Duodenal mucosa (tissue), 2 donors: ENCODE data around the gene MRPL9.
"Not testable (repeated sequence)": the region's sequence is repeated elsewhere in the genome, so short reads cannot be mapped to it uniquely, and the experiment has no call there.

Source experiments
- H3K27ac ChIP-seq: one replicate; pipeline ENCODE4 v1.7.0; 2013; ENCODE audit warnings: low read depth, low read length
- H3K27me3 ChIP-seq, 2 donors: one replicate each; pipeline ENCODE4 v1.7.0; 2013; ENCODE audit warnings: low read length in 2 of 2, control low read depth in 1 of 2; ENCODE audit not compliant: insufficient read depth in 2 of 2, control insufficient read depth in 1 of 2
- H3K36me3 ChIP-seq, 2 donors: one replicate each; pipeline ENCODE4 v1.7.0; 2013; ENCODE audit warnings: low read length in 2 of 2, control low read depth in 1 of 2; ENCODE audit not compliant: insufficient read depth in 2 of 2, control insufficient read depth in 1 of 2
- H3K4me1 ChIP-seq, 2 donors: one replicate each; pipeline ENCODE4 v1.7.0; 2013; ENCODE audit warnings: low read length in 2 of 2, control low read depth in 1 of 2; ENCODE audit not compliant: insufficient read depth in 2 of 2, control insufficient read depth in 1 of 2
- H3K4me3 ChIP-seq, 2 donors: one replicate each; pipeline ENCODE4 v1.7.0; 2013; ENCODE audit warnings: low read length in 2 of 2, low read depth in 1 of 2
- H3K9ac ChIP-seq, 2 donors: one replicate each; pipeline ENCODE4 v1.7.0; 2013; ENCODE audit warnings: low read length in 2 of 2, low read depth in 1 of 2
- H3K9me3 ChIP-seq, 2 donors: one replicate each; pipeline ENCODE4 v1.7.0; 2013; ENCODE audit warnings: low read length in 2 of 2, control low read depth in 1 of 2; ENCODE audit not compliant: control insufficient read depth in 1 of 2

The MRPL9 gene

GRCh38 chr1:151787689-151788088, 24.4 kb upstream of the MRPL9 start:
- H3K27ac ChIP-seq, result no peak overlapping the region
- H3K9ac ChIP-seq, result no peak overlapping the region
- no peaks in the 10 kb centered on the region for H3K36me3 ChIP-seq
- H3K9me3 ChIP-seq, result no peaks in the 10 kb centered on the region
- H3K4me1 ChIP-seq, result peaks cover 4 to 10% of the 10 kb centered on the region in 2 donors
- H3K4me3 ChIP-seq, result no peak overlapping the region
- H3K27me3 ChIP-seq, result no peaks in the 10 kb centered on the region

- no peak overlapping the region for H3K27ac ChIP-seq
These were observed 20.5 kb upstream of the MRPL9 start for GRCh38 chr1:151783796-151784195.

GRCh38 chr1:151782741-151783140, 19.4 kb upstream of the MRPL9 start:
- H3K9me3 ChIP-seq, result no peaks in the 10 kb centered on the region
- H3K27ac ChIP-seq, result no peak overlapping the region
- H3K36me3 ChIP-seq, result peaks cover 4 to 9% of the 10 kb centered on the region in 2 donors
- H3K27me3 ChIP-seq, result no peaks in the 10 kb centered on the region
- no peak overlapping the region for H3K9ac ChIP-seq
- H3K4me3 ChIP-seq, result no peak overlapping the region
- no peaks in the 10 kb centered on the region for H3K4me1 ChIP-seq

More at GRCh38 chr1:151783796-151784195, 20.5 kb upstream of the MRPL9 start:
- H3K27me3 ChIP-seq, result no peaks in the 10 kb centered on the region
- H3K36me3 ChIP-seq, result peaks cover 0 to 5% of the 10 kb centered on the region in 2 donors
- no peaks in the 10 kb centered on the region for H3K9me3 ChIP-seq
- H3K4me1 ChIP-seq, result no peaks in the 10 kb centered on the region
- H3K9ac ChIP-seq, result no peak overlapping the region
- H3K4me3 ChIP-seq, result no peak overlapping the region

GRCh38 chr1:151782026-151782425, 18.7 kb upstream of the MRPL9 start:
- not testable (repeated sequence) for H3K9me3 ChIP-seq, H3K36me3 ChIP-seq, H3K27ac ChIP-seq, H3K4me1 ChIP-seq, H3K4me3 ChIP-seq, H3K9ac ChIP-seq, H3K27me3 ChIP-seq

- H3K27me3 ChIP-seq, H3K27ac ChIP-seq, H3K9ac ChIP-seq, H3K4me3 ChIP-seq, H3K9me3 ChIP-seq, H3K4me1 ChIP-seq: not testable (repeated sequence)
- H3K36me3 ChIP-seq, result peaks cover 4 to 16% of the 10 kb centered on the region in 2 donors
These were observed 17.4 kb upstream of the MRPL9 start for GRCh38 chr1:151780736-151781135.

GRCh38 chr1:151779852-151780251, 16.6 kb upstream of the MRPL9 start:
- H3K4me1 ChIP-seq, result no peaks in the 10 kb centered on the region
- no peaks in the 10 kb centered on the region for H3K27me3 ChIP-seq
- H3K9me3 ChIP-seq, result no peaks in the 10 kb centered on the region
- no peak overlapping the region for H3K27ac ChIP-seq
- H3K4me3 ChIP-seq, result no peak overlapping the region
- H3K9ac ChIP-seq, result no peak overlapping the region
- peaks cover 4 to 24% of the 10 kb centered on the region in 2 donors for H3K36me3 ChIP-seq

GRCh38 chr1:151777317-151777716, 14.0 kb upstream of the MRPL9 start:
- H3K27ac ChIP-seq, result no peak overlapping the region

GRCh38 chr1:151776665-151777062, 13.4 kb upstream of the MRPL9 start:
- H3K36me3 ChIP-seq, result peaks cover 4 to 37% of the 10 kb centered on the region in 2 donors
- no peaks in the 10 kb centered on the region for H3K9me3 ChIP-seq

More at GRCh38 chr1:151777317-151777716, 14.0 kb upstream of the MRPL9 start:
- no peaks in the 10 kb centered on the region for H3K9me3 ChIP-seq
- no peaks in the 10 kb centered on the region for H3K4me1 ChIP-seq
- H3K4me3 ChIP-seq, result no peak overlapping the region
- no peak overlapping the region for H3K9ac ChIP-seq
- H3K27me3 ChIP-seq, result no peaks in the 10 kb centered on the region
- H3K36me3 ChIP-seq, result peaks cover 4 to 37% of the 10 kb centered on the region in 2 donors

GRCh38 chr1:151775894-151776664, 12.8 kb upstream of the MRPL9 start:
- Histone ChIP-seq H3K9me3 (no peaks in the 10 kb centered on the region), H3K4me3 (no peak overlapping the region), H3K9ac (no peak overlapping the region), H3K4me1 (no peaks in the 10 kb centered on the region), H3K27me3 (no peaks in the 10 kb centered on the region), H3K27ac (no peak overlapping the region), H3K36me3 (peaks cover 4 to 37% of the 10 kb centered on the region in 2 donors)

More at GRCh38 chr1:151776665-151777062, 13.4 kb upstream of the MRPL9 start:
- no peaks in the 10 kb centered on the region for H3K4me1 ChIP-seq
- no peak overlapping the region for H3K9ac ChIP-seq
- no peaks in the 10 kb centered on the region for H3K27me3 ChIP-seq
- no peak overlapping the region for H3K27ac ChIP-seq
- H3K4me3 ChIP-seq, result no peak overlapping the region

GRCh38 chr1:151774256-151774922, 11.1 kb upstream of the MRPL9 start:
- peaks cover 4 to 33% of the 10 kb centered on the region in 2 donors for H3K36me3 ChIP-seq
- H3K9ac ChIP-seq, result no peak overlapping the region
- H3K27ac ChIP-seq, result no peak overlapping the region
- no peaks in the 10 kb centered on the region for H3K4me1 ChIP-seq
- no peak overlapping the region for H3K4me3 ChIP-seq
- H3K9me3 ChIP-seq, result no peaks in the 10 kb centered on the region
- H3K27me3 ChIP-seq, result no peaks in the 10 kb centered on the region
